Measurements from ENCODE around the gene USP53.
A peak's percentile ranks its signal among the peaks of the same experiment; 100 is the strongest.
"Not testable (repeated sequence)": the region's sequence is repeated elsewhere in the genome, so short reads cannot be mapped to it uniquely, and the experiment has no call there.

Gene USP53

DNA sequence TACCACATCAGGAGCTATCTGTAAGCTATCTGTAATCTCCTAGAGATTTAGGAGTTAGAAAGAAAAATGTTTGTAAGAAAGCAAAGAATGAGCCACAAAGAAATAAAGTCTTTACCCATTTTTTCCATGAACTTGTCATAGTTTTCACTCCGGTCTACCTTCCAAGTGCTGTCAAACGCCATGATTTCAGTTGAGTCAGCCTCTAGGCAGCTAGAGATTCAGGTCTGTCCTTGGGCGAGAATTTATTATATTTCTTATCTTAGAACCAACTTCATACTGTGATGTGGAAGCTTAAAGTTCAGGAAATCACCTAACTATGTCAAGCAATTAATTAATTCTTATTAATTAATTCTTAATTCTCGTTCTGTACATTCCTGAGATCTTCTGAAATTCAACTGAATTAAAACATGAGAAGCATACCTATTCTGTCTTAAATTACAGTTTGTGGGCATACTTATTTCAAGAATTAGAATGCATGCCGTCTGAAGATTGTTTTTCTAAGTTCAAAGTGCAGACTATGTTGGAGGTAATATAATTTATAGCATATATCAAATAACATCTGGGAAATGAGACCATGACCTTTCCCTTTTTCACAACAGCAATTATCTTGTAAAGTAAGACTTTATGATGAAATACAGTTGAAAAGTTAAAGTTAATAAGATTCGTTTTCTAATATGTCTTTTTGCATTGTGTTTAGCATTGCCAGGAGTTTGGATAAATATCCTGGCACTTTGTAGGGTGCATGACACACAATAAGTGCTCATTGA lies 109.6 kb downstream of the USP53 start, which contains the start of gene FABP2:
FABP2 (minus strand) TSS at position 218 of the 767 bp plus-strand sequence; CDS start at position 182, 36 bp downstream.
- no peak for FAIRE-seq

DNA sequence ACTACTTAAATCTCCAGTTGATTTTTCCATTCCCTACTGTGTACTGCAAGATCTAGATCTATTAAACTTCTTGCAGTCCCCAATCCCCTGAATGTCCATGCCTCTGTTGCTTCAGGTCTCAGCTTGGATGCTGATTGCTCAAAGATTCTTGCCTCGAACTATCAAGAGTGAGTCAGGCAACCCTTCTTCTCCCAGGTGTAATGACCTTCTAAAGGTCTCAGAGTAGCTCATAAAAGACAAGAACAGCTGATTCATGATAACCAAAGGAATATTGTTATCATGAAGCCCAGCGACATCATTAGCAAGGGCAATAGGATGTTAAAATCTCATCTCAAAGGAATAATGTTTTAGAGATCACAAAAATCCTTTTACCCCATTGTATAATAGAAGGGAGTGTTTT lies 116.2 kb downstream of the USP53 start:
- no peak for FAIRE-seq

DNA sequence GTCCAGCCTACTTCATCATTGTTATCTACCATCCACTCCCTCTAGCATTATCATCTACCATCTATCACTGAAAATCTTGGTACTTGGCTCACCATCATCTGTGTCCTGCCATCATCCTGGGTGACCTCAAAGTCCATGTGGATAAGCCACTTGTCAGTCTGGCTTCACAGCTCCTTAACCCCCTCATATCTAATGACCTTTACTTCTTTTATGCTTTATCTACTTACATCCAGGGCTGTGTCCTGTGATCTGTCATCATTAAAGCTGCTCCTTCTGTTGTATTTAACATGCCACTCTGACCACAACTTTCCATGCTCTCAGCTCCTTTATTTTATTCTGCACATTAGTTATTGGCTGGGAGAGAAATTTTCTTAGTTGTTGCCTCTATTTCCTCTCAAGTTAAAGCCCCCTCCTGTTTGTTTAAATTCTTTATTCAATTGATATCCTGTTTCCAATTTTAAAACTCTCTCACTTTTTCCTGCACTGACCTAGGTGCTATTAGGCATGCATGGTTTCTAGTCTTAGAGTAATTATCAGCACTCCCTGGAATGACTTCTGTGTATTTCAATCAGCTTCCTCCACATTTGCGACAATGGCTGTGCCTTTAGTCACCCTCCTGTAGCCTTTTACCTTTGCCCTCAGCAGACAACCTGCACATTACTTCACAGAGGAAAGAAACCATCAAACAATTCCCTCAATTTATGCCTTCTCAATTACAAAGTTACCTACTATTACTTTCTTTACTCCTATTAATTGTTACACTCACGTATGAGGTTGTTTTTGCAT lies 117.5 kb downstream of the USP53 start:
- no peak for FAIRE-seq

DNA sequence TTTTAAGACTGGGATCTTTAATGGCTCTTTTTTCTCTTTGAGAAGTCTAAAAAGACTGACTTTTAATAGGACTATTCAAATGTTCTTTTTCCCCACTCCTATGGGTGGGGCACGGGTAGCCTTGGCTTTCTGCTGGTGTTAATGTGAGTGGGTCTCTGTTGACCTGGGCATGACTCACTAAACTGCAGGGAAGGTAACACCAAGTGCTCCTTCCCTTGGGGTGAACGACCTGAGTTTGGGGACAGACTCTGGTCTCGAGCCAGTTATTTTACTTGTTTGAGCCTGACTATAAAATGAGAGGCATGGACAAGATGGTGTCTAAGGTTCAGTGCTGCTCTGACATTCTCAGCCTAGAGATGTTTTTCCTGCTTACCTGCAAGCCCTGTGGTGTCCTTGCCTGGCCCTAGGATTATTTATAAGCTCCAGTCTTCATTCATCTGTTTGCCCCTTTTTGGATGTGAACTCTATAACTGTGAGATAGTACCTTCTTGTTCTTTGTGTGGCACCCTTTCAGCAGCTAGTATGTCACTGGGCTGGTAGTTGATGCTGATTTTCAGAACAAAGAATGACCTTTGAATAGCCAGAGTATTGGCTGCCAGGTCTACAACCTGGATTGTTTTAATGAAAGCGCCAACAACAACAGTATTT lies 123.9 kb downstream of the USP53 start:
- FAIRE-seq, result not testable (repeated sequence)

DNA sequence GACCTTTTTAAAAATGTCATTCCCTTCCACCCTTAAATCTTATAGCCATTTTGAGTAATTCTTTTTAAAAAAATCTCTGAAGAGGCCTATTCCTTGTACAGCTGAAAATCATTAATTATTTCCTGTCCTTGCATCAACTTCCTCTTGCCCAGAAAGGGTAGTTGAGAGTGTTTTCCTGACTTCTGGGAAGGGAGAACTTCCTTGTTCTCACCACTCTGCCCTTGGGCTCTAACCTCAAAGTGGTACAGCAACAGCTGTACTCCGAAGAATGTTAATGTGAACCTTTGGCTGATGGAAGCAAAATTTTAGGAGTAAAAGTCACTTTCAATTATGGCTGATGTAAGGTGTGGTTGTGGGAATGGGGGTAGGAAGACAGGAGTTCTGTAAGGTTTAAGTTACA lies 124.5 kb downstream of the USP53 start:
- FAIRE-seq, result no peak

DNA sequence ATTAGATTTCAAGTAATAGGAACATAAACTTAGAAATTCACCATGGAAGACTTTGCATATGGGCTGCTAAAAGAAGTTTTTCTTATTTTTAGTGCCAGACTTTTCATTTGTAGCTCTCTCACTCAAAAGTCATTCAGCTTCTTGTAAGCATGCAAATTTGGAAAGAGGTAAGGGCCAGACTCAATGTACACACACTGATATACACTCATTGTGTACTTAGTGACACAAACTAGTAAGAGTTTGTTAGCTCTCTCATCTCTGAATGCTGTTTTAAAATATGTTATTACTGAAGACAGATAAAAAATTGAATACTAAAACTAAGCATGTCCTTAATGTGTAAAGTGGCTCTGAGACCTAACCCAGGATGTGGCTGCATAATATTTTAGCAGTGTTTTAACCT lies 127.4 kb downstream of the USP53 start:
- peak; percentile 69 for FAIRE-seq

DNA sequence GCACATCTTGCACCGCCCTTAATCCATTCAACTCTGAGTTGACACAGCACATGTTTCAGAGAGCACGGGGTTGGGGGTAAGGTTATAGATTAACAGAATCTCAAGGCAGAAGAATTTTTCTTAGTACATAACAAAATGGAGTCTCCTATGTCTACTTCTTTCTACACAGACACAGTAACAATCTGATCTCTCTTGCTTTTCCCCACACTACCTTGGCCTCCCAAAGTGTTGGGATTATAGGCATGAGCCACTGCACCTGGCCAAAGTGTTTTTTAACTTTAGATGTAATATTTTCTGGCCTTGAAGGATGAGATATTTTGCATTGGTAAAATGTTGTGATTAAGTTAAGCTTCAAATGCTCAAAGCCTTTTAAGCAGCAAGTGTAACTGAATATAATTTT lies 130.8 kb downstream of the USP53 start:
- FAIRE-seq, result not testable (repeated sequence)
